HG02885 (cell line): ENCODE results near the gene CENPP.

Experiments
- ATAC-seq: cut with Tn5 transposase; IDR thresholded peaks from one replicate; pipeline ENCODE4 v1.9.1; 2021; ENCODE audit warnings: mild to moderate bottlenecking; ENCODE audit not compliant: unreplicated experiment, poor library complexity

Gene CENPP

DNA sequence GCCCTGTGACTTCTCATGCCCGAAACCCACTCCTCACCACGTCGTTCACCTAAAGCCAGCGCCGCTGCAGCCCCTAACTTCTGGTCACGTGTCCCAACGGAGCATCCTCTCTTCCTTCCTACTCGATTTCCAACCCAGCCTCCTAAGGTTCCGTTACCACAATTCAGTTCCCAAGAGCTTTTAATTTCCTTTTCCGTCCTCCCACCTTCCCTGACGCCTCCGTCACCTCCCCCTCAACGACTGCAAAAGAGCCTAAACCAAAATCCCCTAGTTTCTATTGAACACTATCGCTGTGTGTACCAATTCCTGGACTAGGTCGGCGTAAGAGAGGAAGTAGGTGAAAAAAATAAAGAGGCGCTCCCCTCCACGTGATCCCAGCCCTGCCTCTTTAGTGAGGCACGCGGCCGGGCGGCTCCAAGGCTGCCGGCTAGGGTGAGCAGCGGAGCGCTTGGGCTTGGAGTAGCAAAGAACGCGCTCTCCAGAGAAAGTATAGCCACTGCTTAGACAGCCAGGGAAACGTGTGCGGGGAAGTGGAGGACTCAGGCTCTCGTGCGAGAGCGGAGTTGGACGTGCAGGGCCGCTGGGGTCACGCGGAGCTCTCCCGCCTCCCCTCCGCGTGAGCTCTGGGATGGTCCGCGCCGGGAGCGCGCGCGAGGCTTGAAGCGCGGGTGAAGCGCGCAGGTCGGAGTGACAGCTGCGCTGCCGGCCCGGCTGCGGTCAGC lies at the start of gene CENPP, which contains the start of gene NOL8:
CENPP (plus strand) TSS at position 685 of the 722 bp plus-strand sequence.
NOL8 (minus strand) TSS at position 82 of the 722 bp plus-strand sequence. CDS start 1,189 bp downstream, outside the sequence.
- peak; percentile 92 for ATAC-seq

DNA sequence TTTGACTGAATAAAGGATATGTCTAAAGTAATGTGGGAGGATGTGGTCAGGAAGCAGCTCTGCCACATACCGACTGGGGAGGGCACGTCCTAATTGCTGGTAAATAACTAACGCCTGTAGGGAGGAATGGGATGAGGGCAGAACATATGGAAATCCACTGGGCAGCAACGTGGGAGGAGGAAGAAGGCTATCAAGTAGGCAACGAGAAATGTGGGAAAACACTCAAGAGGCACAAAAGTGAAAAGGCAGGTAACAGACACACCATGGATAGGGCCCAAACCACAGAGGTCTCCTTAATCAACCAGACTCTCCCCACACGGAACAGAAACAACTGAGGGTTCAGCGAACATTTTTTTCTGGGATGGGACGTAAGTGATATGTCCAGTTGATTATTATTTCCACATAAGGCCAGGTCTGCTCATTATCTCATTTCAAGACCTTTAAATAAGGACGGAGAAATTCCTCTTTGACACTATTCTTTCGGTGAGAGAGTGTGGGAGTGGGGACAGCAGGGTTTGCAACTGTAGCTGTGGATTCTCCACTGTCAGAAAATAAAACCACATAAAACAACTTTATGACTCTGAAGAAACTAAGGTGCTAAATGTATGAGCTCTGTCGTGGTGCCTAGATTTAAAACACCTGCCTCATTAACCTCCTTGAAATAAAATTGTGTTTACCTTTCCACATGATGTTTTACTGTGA lies 49.3 kb upstream of the CENPP start:
- ATAC-seq = no peak

DNA sequence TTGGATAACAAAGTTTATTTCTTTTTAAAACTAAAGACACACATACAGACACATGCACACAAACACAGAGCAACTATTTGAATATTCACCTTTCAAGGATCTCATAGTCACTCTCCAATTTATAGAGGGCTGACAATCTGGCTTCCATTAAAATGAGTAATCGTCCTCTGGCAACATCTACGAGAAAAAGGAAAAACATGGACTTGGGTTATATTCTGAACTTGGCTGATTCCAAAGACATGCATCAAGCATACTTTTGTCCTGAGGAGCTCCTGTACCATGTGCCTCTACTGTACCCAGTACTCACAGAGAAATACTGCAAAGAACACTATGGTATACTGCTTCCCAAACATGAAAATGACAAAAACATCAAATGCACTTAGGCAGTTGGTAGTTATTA lies 47.6 kb upstream of the CENPP start:
- no peak for ATAC-seq

DNA sequence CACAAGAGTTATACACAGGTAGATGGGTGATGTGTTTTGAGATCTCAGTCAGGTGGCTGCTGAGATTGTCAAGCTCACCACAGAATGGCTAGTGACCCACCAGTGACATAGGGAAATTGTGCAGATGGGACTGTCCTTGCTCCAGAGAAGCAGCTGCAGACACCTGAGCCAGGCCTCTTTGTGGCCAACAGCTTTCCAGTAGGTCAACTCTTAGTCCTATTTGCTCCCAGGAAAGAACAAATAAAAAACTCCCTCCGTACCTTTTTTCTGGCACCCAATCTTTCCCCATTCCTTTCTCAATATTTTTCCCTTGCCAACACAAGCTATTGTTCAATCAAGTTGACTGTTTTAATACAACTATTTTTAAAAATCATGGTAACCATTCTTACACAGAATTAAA lies 46.5 kb upstream of the CENPP start:
- ATAC-seq = no peak

DNA sequence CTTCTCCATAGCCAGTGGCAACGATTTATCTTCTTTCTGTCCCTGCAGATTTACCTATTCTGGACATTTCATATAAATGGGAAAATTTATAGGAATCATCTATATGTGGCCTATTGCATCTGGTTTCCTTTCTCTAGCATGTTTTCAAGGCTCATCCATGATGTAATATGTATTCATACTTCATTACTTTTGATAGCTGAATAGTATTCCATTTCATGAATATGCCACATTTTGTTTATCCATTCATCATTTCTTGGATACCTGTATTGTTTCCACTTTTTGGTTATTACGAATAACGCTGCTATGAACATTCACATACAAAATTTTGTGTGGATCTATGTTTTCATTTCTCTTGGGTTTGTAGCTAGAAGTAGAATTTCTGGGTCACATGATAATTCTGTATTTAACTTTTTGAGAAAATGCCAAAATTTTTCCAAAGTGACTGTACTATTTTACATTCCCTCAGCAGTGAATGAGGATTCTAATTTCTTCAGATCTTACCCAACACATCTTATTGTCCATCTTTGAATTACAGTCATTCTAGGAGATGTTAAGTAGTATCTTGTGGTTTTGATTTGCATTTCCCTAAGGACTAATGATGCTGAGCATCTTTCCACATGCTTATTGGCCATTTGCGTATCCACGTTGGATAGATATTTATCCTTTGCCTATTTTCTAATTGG lies 35.9 kb upstream of the CENPP start:
- no peak for ATAC-seq

DNA sequence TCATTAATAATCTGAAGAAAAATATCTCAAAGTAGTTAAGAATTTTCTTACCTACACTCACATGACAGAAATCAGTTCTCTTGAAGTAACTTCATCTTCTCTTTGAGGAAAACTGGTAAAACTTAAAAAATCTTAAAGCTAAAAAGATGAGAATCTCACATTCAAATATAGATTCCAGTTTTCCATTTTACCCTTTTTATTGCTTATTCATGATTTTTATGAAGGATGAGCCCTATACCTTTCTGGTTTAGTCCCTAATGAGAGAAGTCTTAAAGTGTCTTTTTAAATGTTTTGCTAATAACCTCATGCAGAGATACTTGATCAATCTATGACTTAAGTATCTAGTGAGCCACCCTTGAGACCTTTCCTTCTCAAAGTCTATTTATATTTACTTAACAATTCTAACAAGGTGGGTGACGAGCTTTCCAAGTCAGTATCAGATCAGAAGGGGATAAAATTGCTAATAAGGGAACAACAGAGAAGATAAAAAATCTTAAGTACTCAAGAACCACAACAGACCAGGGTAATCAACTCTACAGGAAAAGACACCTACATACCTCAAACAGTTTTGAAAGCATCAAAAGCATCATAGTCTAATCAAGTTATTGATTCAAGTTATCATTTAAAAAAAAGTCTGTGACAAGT lies 34.8 kb upstream of the CENPP start:
- no peak for ATAC-seq

DNA sequence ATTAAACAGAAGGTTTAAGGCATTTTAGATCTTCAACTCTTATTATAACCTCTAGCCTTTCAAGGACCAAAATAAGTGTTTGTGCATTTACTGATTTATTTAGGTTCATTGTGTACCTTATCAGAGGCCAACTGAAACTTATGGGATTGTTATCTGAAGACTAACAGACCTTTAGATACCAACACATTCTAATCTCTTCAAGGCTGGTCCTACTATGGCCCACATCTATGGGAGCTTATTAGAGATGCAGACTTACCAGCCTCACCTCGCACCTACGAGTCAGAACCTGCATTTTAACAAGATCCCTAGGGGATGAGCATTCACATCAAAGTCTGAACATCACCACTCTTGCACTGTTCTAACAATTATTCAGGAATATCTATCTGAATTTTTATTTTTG lies 34.2 kb upstream of the CENPP start:
- no peak for ATAC-seq

DNA sequence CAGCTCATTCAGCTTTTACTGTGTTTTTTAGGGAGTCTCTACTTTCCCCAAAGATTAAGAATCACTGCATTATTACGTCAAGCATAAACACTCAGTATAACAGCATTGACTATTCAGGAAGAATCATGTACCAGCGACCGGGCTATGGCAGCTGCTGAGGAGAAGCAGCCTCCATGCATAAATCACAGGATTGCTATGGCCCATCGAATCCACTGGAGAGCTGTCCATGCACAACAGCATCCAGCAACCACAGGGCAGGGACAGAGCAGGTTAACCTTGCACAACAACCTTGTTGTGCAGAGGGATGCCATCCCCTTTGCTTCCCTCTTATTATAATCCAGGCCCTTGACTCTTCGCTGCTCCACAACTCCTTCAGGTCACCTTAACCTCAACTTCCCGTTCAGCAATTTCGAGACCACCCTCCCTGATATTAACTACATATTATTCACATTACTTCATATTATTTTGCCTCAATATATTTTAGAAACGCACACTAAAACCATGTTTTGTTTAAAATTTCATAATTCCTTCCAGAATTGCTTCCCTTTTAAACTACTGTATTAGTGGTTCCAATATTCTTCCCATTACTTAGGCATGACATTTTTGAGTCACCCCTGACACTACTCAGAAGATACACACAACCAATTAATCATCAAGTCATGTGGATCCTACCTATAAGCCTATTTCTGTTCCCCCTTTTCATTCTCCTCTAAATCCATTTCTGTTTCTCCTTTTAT lies 33.2 kb upstream of the CENPP start:
- ATAC-seq = no peak

DNA sequence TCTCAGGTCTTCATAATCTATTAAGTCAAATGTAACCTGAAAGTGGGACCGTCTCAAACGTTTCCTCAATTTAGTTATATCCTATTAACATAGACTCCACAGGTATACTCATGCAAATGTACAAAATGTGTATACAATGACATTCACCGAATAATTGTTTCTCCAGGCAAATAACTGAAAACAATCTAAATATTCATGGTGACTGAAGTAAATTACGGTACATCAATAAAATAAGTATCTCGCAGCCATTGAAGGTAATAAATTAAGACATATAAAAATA lies 32.7 kb upstream of the CENPP start:
- no peak for ATAC-seq

DNA sequence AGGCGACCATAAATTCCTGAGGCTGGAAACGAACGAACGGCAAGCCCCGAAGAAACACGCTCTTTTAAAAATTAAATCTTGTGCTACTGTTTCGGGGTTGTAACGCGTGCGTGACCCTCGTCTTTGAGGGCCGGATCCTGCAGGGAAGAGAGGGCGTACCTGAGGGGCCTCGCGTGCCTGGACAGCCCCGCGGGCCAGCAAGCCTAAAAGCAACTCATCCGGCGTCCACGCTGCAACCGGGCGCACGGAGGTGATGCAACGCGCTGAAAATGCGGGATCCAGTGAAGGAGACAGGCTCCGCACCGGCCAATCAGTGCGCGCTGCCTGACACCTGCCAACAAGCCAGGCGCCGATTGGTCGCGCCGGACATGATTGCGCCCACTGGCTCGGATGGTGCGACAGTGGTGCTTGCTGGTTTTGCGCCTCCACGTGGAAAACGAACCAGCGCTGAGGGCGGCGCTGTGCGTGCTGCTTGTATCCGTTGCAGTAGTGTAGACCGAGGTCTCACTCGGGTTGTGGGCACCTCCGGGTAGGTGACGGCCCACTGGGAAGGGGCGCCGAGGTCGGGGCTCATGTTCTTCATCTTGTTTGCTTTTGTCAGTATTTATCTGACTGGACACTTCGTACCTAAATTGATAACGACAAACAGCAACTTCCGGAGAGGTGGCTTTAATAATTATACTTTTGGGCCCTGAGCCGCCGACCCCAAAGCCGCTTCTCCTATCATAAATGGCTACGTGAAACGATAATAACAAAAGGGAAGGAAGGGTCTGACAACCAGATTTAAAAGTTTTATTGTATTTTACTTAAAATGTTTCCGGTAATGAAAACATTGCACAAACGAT lies 32.1 kb upstream of the CENPP start, which contains the start of gene IARS1:
IARS1 (minus strand) TSS at position 246 of the 845 bp plus-strand sequence. CDS start 4,278 bp downstream, outside the sequence.
- ATAC-seq = peak; percentile 96

DNA sequence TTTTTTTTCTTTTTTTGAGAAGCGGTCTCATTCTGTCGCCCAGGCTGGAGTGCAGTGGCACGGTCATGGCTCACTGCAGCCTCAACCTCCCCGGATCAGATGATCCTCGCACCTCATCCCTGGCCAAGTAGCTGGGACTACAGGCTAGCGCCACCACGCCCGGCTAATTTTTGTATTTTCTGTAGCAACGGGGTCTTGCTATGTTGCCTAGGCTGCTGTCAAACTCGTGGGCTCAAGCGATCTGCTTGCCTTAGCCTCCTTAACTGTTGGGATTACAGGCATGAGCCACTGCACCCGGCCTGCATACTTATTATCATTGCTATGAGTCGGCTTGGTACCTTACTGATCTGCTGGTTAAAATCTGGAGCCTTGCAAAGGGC lies 31.5 kb upstream of the CENPP start:
- ATAC-seq = no peak

DNA sequence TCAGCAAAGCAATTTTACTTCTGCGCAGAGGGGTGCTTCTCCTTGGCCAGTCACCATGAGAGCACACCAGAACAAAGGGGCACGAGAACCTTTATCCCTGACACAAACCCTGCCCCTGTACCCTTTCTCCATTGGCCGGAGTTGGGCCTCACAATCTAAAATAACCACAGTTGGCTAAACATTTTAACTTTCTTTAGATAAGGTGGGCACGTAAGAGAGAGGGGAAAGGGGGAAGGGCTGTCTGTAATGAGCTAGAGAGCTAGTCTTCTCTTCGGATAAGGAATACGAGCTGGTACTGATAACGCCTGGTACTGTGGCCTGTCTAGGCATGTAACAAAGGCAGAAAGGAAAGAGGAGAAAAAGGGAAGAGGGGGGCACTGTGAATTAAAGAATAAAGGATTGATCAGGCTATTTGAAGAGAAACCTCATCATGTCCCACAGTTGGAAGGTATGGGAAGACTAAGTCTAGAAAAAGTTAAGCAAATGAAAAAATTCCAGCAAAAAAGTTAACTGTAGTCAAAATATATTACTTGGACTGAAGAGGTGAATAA lies 30.4 kb upstream of the CENPP start:
- ATAC-seq = no peak

DNA sequence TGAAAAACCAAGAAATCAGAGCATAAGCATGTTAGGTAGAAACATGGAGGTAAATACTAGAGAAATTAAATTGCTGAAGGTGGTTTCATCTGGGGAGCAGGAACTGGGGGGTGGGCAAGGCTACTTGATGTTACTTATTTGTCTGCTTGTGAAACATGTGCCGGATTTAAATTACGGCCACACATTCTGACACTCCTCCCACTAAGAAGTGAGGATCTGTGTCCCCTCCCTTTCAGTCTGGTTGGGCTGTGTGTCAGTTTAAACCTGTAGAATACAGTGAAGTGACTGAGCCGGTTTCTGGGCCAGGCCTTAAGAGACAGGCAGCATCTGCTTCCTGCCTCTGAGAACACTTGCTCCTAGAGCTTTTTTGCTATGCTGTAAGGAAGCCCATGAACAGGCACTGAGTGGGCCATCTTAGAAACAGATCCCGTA lies 29.9 kb upstream of the CENPP start:
- ATAC-seq = no peak

DNA sequence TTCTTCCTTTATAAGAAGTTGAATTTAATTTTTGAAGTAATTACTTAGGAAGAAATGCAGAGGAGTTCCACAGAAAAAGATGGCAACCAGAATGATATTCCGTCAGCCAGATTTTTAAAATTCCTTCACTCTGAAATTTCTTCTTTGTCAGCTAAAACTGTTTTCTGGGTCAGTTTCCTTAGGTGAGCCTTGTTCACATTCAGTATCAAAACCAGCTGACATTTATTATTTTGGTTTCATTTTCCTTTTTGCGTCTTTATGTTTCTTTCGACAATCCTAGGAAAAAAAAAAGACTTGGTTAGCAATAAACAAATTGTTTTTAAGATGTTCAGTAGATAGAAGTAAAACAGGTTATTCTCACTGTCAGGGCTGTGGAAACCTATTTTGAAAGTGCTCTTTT lies 28.1 kb upstream of the CENPP start:
- ATAC-seq = no peak

DNA sequence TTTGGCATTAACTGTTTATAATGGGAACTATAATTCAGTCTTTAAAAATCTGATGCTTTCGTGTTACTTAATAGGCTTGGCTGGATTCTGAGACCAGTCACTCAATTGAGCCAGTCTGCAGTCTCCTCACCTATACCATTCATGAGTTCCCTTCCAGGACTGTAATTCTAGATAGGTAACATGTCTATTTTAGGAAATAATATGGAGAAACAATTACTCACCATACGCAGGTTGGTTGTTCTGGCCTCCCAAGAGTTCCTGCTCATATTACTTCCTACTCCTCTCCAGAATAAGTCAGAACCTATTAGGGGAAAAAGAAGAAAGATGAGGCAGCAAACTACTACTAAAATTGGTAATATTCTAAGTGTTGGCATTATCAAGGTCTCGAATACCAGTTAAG lies 27.7 kb upstream of the CENPP start:
- no peak for ATAC-seq

DNA sequence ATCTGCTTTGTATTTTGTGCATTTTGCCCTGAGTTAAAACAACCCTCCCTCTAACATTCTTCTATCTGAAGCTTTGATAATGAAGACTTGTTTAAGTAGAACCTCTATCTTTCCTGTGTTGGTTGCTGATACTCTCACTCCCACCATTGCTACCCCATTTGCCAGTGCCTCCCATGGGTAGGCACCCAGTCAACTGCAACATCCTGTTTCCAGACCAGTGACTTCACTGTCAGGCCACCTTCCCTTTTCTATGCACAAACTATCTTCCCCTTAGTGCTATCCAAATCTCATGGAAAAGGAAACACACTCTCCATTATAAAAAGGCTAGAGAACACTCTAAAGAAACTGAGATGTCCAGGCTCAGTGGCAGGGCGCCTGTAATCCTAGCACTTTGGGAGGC lies 26.6 kb upstream of the CENPP start:
- ATAC-seq = no peak

DNA sequence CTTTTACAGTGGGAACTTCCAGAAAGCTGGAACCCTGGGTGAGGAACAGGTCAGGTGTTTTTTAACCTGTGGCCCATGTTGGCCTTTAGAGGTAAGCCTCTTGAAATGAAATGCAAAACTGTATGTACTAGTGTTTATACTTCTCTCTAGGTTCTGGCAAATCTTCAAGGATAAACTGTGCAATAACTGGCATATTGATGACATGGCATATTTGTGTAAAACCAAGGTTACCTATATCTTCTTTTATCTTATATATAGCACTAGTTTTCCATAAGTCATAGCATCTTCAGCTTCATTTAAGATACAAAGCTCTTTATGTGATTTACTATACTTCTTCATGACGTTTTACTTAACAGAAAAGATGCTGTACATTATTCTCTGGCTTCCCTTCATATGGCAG lies 24.8 kb upstream of the CENPP start:
- ATAC-seq = no peak

DNA sequence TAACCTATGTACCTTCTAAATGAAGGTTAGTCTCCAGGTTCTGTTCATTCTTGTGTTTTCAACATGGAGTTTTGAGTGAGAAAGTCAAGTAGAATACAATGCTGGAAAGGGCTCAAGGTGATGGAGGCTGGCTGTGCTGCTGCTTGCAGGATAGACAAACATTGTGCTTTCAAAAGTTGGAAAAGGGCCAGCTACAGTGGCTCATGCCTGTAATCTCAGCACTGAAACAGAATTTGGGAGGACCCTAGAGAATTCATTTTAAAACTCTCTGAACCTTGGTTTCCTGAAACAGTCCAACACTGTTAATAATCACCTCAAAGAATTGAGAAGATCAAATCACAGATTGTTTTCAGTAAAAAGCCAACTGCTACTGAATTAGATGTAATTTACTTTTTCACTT lies 16.9 kb upstream of the CENPP start:
- no peak for ATAC-seq

DNA sequence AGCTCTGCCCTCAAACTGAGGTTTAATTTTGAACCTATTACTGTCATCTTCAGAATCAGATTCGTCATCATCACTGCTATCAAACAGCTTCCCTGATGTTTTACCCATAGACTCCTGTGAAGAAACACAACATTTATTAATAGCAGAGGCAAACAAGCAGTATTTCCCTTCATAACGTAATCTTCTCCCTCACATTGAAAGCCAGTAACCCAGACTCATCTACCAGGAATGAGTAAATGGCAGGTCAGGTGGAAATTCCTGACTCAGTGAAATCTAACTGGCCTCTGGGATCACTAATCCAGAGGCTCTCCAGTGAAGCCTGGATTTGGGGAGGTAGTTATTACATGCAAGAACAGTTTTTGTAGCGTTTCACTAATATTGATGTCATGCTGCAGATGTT lies 15.2 kb upstream of the CENPP start:
- no peak for ATAC-seq
